Small intestine (tissue), 7 donors: ENCODE measurements around the gene SETD4. TPM values are rescaled to one million over a fixed set of nuclear protein-coding genes. Genes with fewer than 3 reads are reported as not detected.

Experiments used
- DNase-seq, 2 donors: peaks; one replicate each; pipeline versions ENCODE4 v3.0.0 to v3.0.0-alpha.2; 2013
- FAIRE-seq: peaks from 2 replicates; lab custom pipeline; 2012; peaks lifted over from hg19 to GRCh38; lab: Jason Lieb, UNC
- H3K27ac ChIP-seq, 3 donors: one replicate each; pipeline ENCODE4 v1.5.1; 2013; ENCODE audit warnings: low read length in 2 of 3, mild to moderate bottlenecking in 2 of 3, control low read depth in 1 of 3, inconsistent platforms in 1 of 3, low read depth in 1 of 3, moderate library complexity in 1 of 3
- H3K27me3 ChIP-seq, 3 donors: one replicate each; pipeline ENCODE4 v1.6.1; 2013; ENCODE audit warnings: low read length in 3 of 3, inconsistent platforms in 1 of 3; ENCODE audit not compliant: control insufficient read depth in 3 of 3, insufficient read depth in 3 of 3
- H3K36me3 ChIP-seq, 3 donors: one replicate each; pipeline ENCODE4 v1.6.1; 2013; ENCODE audit warnings: low read length in 3 of 3, inconsistent platforms in 1 of 3, low read depth in 1 of 3, mild to moderate bottlenecking in 1 of 3, moderate library complexity in 1 of 3; ENCODE audit not compliant: control insufficient read depth in 3 of 3, insufficient read depth in 2 of 3
- H3K4me1 ChIP-seq, 3 donors: one replicate each; pipeline ENCODE4 v1.6.1; 2013; ENCODE audit warnings: low read length in 2 of 3, inconsistent platforms in 1 of 3, low read depth in 1 of 3, mild to moderate bottlenecking in 1 of 3, moderate library complexity in 1 of 3; ENCODE audit not compliant: control insufficient read depth in 3 of 3, insufficient read depth in 2 of 3
- H3K4me3 ChIP-seq, 3 donors: one replicate each; pipeline ENCODE4 v1.5.1; 2013; ENCODE audit warnings: low read length in 3 of 3, control low read depth in 1 of 3, inconsistent platforms in 1 of 3, low read depth in 1 of 3, mild to moderate bottlenecking in 1 of 3, moderate library complexity in 1 of 3
- H3K9me3 ChIP-seq, 2 donors: one replicate each; pipeline ENCODE4 v1.6.1; 2013; ENCODE audit warnings: low read depth in 1 of 2, low read length in 1 of 2; ENCODE audit not compliant: control insufficient read depth in 2 of 2, insufficient read depth in 1 of 2
- WGBS, 3 donors: extraction: QIAGEN DNeasy Blood & Tissue Kit; methylation state at CpG; one replicate each; pipeline ENCODE4 v1.1.7; 2013; 5-methylcytosine and 5-hydroxymethylcytosine counted together
- polyA plus RNA-seq, 4 donors: library from polyadenylated mRNA; stranded (reverse) in 3 of 4; unstranded in 1 of 4; fragments of 200-250 nt in 3 of 4; fragments of 120-200 nt in 1 of 4; gene quantifications; one replicate each; pipeline versions ENCODE4 v1.2.1 to v1.2.3, GENCODE V29; 2013
- donor health status: healthy with polysubstance abuse.
- donor health status: control.
- donor health status: control.
- donor health status: Bipolar disorder and iron deficiency.
- donor health status: healthy.

SETD4 gene
- polyA plus RNA-seq, 4 donors = 8.9 to 20.6 (median 15.1) TPM

DNA sequence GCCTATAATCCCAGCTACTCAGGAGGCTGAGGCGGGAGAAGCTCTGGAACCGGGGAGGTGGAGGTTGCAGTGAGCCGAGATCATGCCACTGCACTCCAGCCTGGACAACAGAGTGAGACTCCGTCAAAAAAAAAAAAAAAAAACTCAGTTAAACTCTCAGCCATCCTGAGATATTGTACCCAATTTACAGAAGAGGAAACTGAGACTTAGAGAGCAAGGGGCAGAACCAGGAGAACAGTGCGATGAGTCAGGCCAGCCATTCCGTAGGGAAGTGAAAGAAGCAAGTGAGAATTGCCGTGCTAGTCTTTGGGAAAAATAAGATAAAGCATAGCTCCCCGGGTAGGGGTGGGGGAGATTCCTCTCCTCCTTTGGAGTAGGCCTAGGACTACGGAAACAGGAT lies 69.7 kb downstream of the SETD4 start:
- FAIRE-seq = no peak
- no peak overlapping the region for H3K27ac ChIP-seq
- DNase-seq = no peak
- H3K27me3 ChIP-seq = peaks cover 0 to 3% (median 0%) of the 10 kb centered on the region in 3 donors
- 91 to 92% (median 92%) methylated on average over 9 of the region's 9 CpGs for WGBS, 3 donors
- H3K4me3 ChIP-seq = no peak overlapping the region
- no peaks in the 10 kb centered on the region for H3K36me3 ChIP-seq
- no peaks in the 10 kb centered on the region for H3K9me3 ChIP-seq
- no peaks in the 10 kb centered on the region for H3K4me1 ChIP-seq

DNA sequence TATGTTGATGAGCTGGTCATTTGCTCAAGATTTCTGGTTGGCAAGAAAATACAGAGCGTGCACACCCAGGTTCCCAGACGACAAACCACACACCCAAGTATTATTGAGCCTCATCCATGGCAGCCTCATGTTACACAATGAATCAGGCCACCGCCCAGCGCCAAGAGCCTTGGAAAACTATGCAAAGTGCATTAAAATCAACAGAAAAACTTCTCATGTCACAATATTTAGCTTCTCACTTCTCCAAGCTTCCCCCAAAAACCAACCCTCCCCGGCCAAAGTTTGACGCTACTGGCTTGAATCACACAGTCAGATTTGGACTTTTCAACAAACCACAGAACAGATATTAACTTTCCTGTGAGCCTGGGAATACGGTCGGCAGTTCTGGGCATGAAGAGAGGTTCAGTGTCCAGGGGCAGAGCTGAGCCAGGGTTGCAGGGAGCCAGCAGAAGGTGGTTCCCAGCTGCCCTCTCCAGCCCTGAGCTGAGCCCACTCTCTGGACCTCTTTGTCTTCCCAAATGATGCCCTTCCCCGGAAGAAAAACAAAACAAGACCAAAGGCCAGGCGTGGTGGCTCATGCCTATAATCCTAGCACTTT lies 71.1 kb downstream of the SETD4 start:
- peak in 1 of 2 donors; percentile 20 for DNase-seq

DNA sequence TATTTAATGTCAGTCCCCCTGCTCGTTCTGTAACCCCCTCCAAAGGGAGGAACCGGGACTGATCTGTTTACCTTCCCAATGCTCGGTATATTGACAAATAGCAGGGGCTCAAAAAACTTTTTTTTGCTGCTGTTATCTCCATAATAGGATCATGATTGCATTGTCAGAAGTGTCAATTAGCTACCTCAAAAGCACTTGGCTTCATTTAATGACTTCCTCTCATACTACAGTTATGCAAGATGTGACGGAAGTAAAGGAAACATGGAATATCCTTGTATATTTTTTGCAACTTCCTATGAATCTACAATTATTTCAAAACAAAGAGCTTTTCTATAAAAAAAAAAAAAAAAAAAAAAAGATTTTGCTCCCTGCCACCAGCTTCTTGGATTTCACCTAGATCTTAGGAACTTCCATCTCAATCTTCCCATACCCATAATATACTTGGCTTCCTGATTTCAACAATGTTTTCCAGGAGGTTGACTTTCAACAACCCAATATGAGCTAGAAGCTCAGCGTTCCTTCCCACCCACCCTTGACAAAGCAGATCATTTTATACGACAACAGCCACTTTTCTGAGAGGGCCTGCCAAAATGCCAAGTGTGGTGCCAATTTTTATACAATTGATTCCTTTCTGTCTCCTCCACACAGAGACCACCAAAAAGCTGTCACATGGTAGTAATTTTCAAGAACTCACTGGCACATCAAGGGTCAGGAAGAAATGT lies 71.7 kb downstream of the SETD4 start:
- WGBS, 3 donors = 40 to 71% (median 55%) methylated on average over 6 of the region's 6 CpGs
- H3K27ac ChIP-seq = no peak overlapping the region
- H3K9me3 ChIP-seq = peaks cover 0 to 3% of the 10 kb centered on the region in 2 donors
- no peaks in the 10 kb centered on the region for H3K36me3 ChIP-seq
- no peaks in the 10 kb centered on the region for H3K4me1 ChIP-seq
- DNase-seq = no peak
- FAIRE-seq = no peak
- peaks cover 0 to 3% (median 0%) of the 10 kb centered on the region in 3 donors for H3K27me3 ChIP-seq
- no peak overlapping the region for H3K4me3 ChIP-seq

More for the DNA sequence above, 71.1 kb downstream of the SETD4 start:
- H3K4me3 ChIP-seq = no peak overlapping the region
- FAIRE-seq = no peak
- no peaks in the 10 kb centered on the region for H3K4me1 ChIP-seq
- WGBS, 3 donors = 69 to 79% (median 72%) methylated on average over 10 of the region's 10 CpGs
- H3K27ac ChIP-seq = no peak overlapping the region
- H3K27me3 ChIP-seq = peaks cover 0 to 3% (median 0%) of the 10 kb centered on the region in 3 donors
- no peaks in the 10 kb centered on the region for H3K36me3 ChIP-seq
- H3K9me3 ChIP-seq = no peaks in the 10 kb centered on the region

DNA sequence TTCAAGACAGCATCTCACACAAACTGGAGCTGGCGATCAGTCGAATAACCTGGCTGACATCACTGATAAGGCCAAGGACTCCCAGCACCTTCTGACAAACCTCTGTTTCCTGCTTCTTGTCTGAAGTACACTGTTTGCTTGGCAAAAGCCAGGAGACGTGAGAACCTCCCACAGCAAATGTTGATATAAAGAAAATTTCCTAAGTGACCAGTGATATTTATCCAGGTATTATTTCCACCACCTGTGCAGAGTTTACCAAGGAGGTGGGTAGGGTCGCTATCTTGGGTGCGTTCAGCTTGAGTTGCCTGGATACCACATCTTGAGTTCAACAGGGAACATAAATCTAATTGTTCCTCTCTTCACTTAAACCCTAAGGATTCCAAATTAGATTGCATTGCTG lies 72.9 kb downstream of the SETD4 start:
- 13 to 55% (median 36%) methylated on average over 5 of the region's 5 CpGs for WGBS, 3 donors
- peak; percentile 30 to 59 for DNase-seq

DNA sequence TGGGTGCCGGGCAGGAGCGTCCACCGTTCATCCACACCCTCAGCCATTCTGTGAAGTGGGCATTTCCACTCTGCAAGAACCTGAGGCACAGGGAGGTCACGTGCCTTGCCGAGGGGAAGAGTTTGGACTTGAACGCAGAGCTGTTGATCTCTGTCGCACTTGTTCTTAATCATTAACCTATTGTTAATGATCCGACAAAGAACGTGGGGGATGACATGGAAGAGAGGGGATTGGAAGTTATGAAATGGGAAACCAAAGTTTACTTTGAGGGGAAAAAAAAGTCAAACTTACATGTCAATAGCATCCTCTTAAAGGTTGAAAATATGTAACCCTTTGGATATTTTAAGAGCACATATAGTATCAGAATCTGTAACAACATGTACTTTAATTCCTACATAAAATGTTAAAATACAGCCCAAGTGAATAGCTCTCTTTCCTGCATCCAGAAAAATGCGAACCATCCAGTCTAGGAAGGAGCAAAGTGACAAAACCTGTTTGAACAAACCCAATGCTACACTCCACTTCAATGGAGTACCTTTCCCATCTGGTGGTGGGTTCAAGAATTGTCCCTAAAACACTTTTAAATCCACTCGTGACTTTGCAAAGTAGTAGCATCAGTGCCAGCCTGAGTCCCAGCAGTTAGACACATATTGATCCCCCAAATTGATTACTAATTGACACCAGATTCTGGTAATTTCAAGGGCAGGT lies 75.5 kb downstream of the SETD4 start:
- DNase-seq = peak in 1 of 2 donors; percentile 5
- FAIRE-seq = no peak
- Histone ChIP-seq H3K36me3 (no peaks in the 10 kb centered on the region), H3K9me3 (peaks cover 0 to 3% of the 10 kb centered on the region in 2 donors), H3K27me3 (peaks cover 0 to 3% (median 0%) of the 10 kb centered on the region in 3 donors), H3K4me1 (no peaks in the 10 kb centered on the region), H3K4me3 (no peak overlapping the region), H3K27ac (no peak overlapping the region)
- WGBS, 3 donors = 29 to 65% (median 41%) methylated on average over 11 of the region's 11 CpGs

More for the DNA sequence above, 72.9 kb downstream of the SETD4 start:
- Histone ChIP-seq H3K36me3 (no peaks in the 10 kb centered on the region), H3K27ac (no peak overlapping the region), H3K27me3 (peaks cover 0 to 3% (median 0%) of the 10 kb centered on the region in 3 donors), H3K4me1 (no peaks in the 10 kb centered on the region), H3K4me3 (no peak overlapping the region), H3K9me3 (peaks cover 0 to 3% of the 10 kb centered on the region in 2 donors)
- no peak for FAIRE-seq

Other genes with a start within 250 kb of the SETD4 start
- gene CBR1, start 9.5 kb upstream of the SETD4 start, polyA plus RNA-seq = 1,000 to 10,000 TPM in 2 of 4 donors, 100 to 1,000 TPM in 1, 10 to 100 TPM in 1; 60.5 to 1,932 (median 958) TPM
- gene CBR3, start 74.6 kb upstream of the SETD4 start, polyA plus RNA-seq = 1 to 10 TPM in 2 of 4 donors, under 1 TPM in 2; 0.54 to 9.0 (median 0.87) TPM
- gene DOP1B, start 96.3 kb upstream of the SETD4 start, polyA plus RNA-seq = 10 to 100 TPM in 3 of 4 donors, 1 to 10 TPM in 1; 8.4 to 19.1 (median 11.9) TPM